Measurements from ENCODE around the gene KAT8.

Gene KAT8

GRCh38 chr16:31128711-31129567 is 11.5 kb downstream of the KAT8 start:
- TF ChIP-seq, protein P1, sequence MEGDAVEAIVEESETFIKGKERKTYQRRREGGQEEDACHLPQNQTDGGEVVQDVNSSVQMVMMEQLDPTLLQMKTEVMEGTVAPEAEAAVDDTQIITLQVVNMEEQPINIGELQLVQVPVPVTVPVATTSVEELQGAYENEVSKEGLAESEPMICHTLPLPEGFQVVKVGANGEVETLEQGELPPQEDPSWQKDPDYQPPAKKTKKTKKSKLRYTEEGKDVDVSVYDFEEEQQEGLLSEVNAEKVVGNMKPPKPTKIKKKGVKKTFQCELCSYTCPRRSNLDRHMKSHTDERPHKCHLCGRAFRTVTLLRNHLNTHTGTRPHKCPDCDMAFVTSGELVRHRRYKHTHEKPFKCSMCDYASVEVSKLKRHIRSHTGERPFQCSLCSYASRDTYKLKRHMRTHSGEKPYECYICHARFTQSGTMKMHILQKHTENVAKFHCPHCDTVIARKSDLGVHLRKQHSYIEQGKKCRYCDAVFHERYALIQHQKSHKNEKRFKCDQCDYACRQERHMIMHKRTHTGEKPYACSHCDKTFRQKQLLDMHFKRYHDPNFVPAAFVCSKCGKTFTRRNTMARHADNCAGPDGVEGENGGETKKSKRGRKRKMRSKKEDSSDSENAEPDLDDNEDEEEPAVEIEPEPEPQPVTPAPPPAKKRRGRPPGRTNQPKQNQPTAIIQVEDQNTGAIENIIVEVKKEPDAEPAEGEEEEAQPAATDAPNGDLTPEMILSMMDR (IDR thresholded peaks at IDR 0.05; ENCODE audit: low read depth, low read length, missing control alignments): no peak
- DNase-seq (ENCODE audit: low read depth): no peak
- no peak overlapping the region for H3K4me3 ChIP-seq (ENCODE audit: low read depth, low read length)

DNA sequence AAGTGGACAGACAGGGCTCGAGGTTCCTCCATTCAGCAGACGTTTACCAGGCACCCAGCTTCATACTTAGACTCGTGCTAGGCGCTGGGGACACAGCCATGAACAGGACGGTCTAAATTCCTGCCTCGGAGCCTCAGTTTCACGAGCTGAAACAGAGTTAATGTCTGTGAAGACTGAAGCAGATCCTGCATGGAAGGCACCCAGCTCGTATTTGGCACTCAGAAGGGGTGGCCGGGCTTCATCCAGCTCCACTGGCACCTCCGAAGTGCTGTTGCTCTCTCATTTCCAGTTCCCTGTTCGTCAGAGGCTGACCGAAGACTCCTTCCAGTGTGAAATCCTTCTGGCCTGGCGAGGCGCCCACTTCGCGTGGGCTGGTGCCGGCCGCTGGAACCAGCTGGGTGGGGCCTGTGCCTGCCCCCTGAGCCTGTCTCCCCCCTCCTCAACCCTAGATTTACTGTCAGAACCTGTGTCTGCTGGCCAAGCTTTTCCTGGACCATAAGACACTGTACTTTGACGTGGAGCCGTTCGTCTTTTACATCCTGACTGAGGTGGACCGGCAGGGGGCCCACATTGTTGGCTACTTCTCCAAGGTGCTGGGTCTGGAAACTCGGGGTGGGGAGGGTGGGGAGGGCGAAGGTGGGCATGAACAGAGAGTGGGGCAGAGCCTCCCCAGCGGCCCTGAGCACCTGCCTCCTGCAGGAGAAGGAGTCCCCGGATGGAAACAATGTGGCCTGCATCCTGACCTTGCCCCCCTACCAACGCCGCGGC is 12.3 kb downstream of the KAT8 start:
- no peak for DNase-seq (ENCODE audit: low read depth)
- no peak overlapping the region for H3K4me3 ChIP-seq (ENCODE audit: low read depth, low read length)
- TF ChIP-seq, protein P1 (IDR thresholded peaks at IDR 0.05; ENCODE audit: low read depth, low read length, missing control alignments): no peak

- TF ChIP-seq, protein P1 (IDR thresholded peaks at IDR 0.05; ENCODE audit: low read depth, low read length, missing control alignments): no peak
- no peak overlapping the region for H3K4me3 ChIP-seq (ENCODE audit: low read depth, low read length)
- no peak for DNase-seq (ENCODE audit: low read depth)
Observed at GRCh38 chr16:31130336-31130891, 12.9 kb downstream of the KAT8 start.

GRCh38 chr16:31130899-31131298 is 13.4 kb downstream of the KAT8 start:
- DNase-seq (ENCODE audit: low read depth): no peak
- TF ChIP-seq, protein P1 (IDR thresholded peaks at IDR 0.05; ENCODE audit: low read depth, low read length, missing control alignments): no peak

GRCh38 chr16:31131416-31131815 is 14.0 kb downstream of the KAT8 start:
- no peak overlapping the region for H3K4me3 ChIP-seq (ENCODE audit: low read depth, low read length)
- TF ChIP-seq, protein P1 (IDR thresholded peaks at IDR 0.05; ENCODE audit: low read depth, low read length, missing control alignments): no peak
- DNase-seq (ENCODE audit: low read depth): no peak

More at GRCh38 chr16:31130899-31131298, 13.4 kb downstream of the KAT8 start:
- H3K4me3 ChIP-seq (ENCODE audit: low read depth, low read length): no peak overlapping the region

- DNase-seq (ENCODE audit: low read depth): no peak
- no peak overlapping the region for H3K4me3 ChIP-seq (ENCODE audit: low read depth, low read length)
- TF ChIP-seq, protein P1 (IDR thresholded peaks at IDR 0.05; ENCODE audit: low read depth, low read length, missing control alignments): no peak
Observed at GRCh38 chr16:31131841-31132271, 14.4 kb downstream of the KAT8 start.

Measured in GM12864 (cell line).